ENCODE measurements around the gene BFAR.
"Not testable (repeated sequence)": the region's sequence is repeated elsewhere in the genome, so short reads cannot be mapped to it uniquely, and the experiment has no call there.

BFAR gene

DNA sequence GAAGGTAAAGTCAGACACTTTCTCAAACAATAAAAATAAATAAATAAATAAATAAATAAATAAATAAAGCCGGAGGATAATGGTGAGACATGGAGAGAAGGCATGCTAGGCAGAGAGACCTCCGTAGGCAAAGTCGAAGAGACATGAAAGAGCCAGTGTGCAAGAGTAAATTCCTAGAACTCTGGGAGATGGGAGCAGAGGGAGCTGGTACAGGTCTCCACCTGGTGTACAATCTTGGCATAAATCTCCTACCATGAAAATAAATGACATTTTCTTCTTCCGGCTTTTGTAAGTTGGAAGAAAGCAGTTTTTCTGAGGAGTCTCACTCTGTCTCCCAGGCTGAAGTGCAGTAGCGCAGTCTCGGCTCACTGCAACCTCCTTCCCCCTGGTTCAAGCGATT, 69.1 kb downstream of the BFAR start:
- not testable (repeated sequence) for DNase-seq

DNA sequence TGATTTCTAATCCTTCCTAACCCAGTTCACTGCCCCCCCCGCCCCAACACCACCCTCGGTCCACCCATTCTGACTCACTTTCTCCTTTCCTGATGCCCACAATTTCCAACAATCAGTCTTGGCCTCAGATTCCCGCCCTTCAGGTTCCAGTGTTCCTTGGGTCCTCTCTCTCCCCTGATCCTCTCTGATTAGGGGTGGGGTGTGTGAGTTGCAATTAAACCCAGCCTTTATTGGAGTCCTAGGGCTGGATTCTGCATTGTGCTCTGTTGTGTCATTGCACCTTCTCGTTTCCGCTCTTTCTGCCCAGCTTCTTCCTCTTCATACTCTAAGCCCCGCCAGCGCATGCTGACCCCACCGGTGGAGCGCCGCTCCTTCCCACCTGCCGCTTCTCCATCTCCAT, 69.9 kb downstream of the BFAR start:
- DNase-seq, result not testable (repeated sequence)

DNA sequence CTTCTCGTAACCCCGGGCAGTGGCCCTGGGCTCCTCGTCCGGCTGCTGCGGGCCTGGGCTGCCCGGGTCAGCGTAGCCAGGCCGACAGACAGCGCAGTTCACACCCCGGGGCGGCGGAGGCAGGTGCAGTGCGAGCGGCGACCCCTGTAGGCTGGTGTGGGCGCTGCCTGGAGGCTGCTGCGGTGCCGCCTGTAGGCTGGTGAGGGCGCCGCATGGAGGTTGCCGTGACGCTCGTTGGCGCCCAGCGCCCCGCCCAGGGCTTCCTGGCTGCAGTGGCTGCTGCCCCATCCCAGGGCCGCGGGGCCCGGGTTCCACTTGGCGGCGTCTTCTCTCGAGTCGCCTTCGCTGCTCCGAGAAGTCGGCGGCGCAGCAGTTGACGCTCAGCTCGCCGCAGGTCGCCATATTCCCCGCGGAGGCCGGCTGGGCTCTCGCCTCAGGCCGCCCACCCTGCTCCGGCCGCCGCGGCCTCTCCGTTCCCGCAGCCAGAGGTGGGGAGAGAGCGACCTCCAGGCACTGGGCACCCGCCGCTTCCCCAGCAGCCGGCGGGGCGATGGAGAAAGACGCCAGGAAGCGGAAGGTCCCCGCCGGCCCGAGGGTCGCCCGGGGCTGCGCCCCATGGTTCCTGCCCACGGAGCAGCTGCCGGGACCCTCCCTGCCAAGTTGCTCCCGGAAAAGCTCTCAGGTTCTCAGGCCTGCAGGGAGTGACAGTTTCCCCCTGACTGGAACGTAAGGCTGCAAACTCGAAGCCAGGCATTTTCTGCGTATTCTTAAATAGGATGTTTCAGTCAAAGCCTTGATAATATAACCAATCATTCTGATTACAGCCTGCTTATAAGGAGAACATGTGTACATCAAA, 70.6 kb downstream of the BFAR start, which contains the start of gene NPIPA3:
Gene NPIPA3, plus strand, starts transcription at position 256 of the 856 bp plus-strand sequence. CDS start 5,533 bp downstream, outside the sequence.
- DNase-seq, result not testable (repeated sequence)
